ENCODE results near the gene RNF223.

RNF223 gene

GRCh38 chr1:1075148-1075935 lies 1.2 kb upstream of the RNF223 start:
- Histone ChIP-seq H3K9me3 (ENCODE audit: control extremely low read depth in 1 of 5, control insufficient read depth in 4 of 5, insufficient read depth in 2 of 5, low read depth in 1 of 5, low read length in 4 of 5) (no peaks in the 10 kb centered on the region), H3K27me3 (replicated peaks in 2 of 5; ENCODE audit: control insufficient read depth in 4 of 5, insufficient read depth in 5 of 5, low read length in 4 of 5) (peaks cover 0 to 19% (median 0%) of the 10 kb centered on the region in 5 experiments), H3K36me3 (ENCODE audit: control insufficient read depth in 4 of 4, insufficient read depth in 4 of 4, low read length in 3 of 4) (no peaks in the 10 kb centered on the region), H3K27ac (ENCODE audit: insufficient read depth in 1 of 2, low read depth in 1 of 2, low read length in 2 of 2, poor library complexity in 1 of 2, severe bottlenecking in 2 of 2) (no peak overlapping the region), H3K4me1 (ENCODE audit: control extremely low read depth in 1 of 4, control insufficient read depth in 4 of 4, insufficient read depth in 4 of 4, low read length in 3 of 4) (peaks cover 0 to 15% (median 12%) of the 10 kb centered on the region in 4 experiments), H3K4me3 (ENCODE audit: control insufficient read depth in 1 of 7, extremely low read depth in 1 of 7, insufficient read depth in 4 of 7, low read depth in 2 of 7, low read length in 6 of 7) (no peak overlapping the region)
- POLR2A ChIA-PET = no interaction called here
- CTCF ChIA-PET = interaction anchor here (0.6 to 0.9 kb wide), 2 partner anchors 36 to 74 kb away, joined by 3 read pairs; no protein-coding TSS in a partner anchor
- no peak for DNase-seq
- WGBS (ENCODE audit: insufficient coverage) = 69% methylated on average over 12 of the region's 21 CpGs

GRCh38 chr1:1074631-1075147 lies 583 bp upstream of the RNF223 start:
- POLR2A ChIA-PET = interaction anchor here (0.6 kb wide), 1 partner anchor 138 kb away, joined by 3 read pairs; no protein-coding TSS in a partner anchor

GRCh38 chr1:1072849-1073742 lies 1.0 kb downstream of the RNF223 start:
- H3K4me1 ChIP-seq (ENCODE audit: control extremely low read depth in 1 of 4, control insufficient read depth in 4 of 4, insufficient read depth in 4 of 4, low read length in 3 of 4) = peaks cover 0 to 17% (median 12%) of the 10 kb centered on the region in 4 experiments
- ChIA-PET POLR2A (no interaction called here), CTCF (no interaction called here)
- 95% methylated on average over 22 of the region's 28 CpGs for WGBS (ENCODE audit: insufficient coverage)
- H3K27me3 ChIP-seq (replicated peaks in 2 of 5; ENCODE audit: control insufficient read depth in 4 of 5, insufficient read depth in 5 of 5, low read length in 4 of 5) = peaks cover 0 to 20% (median 0%) of the 10 kb centered on the region in 5 experiments
- H3K4me3 ChIP-seq (ENCODE audit: control insufficient read depth in 1 of 7, extremely low read depth in 1 of 7, insufficient read depth in 4 of 7, low read depth in 2 of 7, low read length in 6 of 7) = no peak overlapping the region
- DNase-seq = no peak
- no peaks in the 10 kb centered on the region for H3K9me3 ChIP-seq (ENCODE audit: control extremely low read depth in 1 of 5, control insufficient read depth in 4 of 5, insufficient read depth in 2 of 5, low read depth in 1 of 5, low read length in 4 of 5)
- no peaks in the 10 kb centered on the region for H3K36me3 ChIP-seq (ENCODE audit: control insufficient read depth in 4 of 4, insufficient read depth in 4 of 4, low read length in 3 of 4)
- no peak overlapping the region for H3K27ac ChIP-seq (ENCODE audit: insufficient read depth in 1 of 2, low read depth in 1 of 2, low read length in 2 of 2, poor library complexity in 1 of 2, severe bottlenecking in 2 of 2)

More at GRCh38 chr1:1074631-1075147, 583 bp upstream of the RNF223 start:
- Histone ChIP-seq H3K27me3 (replicated peaks in 2 of 5; ENCODE audit: control insufficient read depth in 4 of 5, insufficient read depth in 5 of 5, low read length in 4 of 5) (peaks cover 0 to 19% (median 0%) of the 10 kb centered on the region in 5 experiments), H3K9me3 (ENCODE audit: control extremely low read depth in 1 of 5, control insufficient read depth in 4 of 5, insufficient read depth in 2 of 5, low read depth in 1 of 5, low read length in 4 of 5) (no peaks in the 10 kb centered on the region), H3K36me3 (ENCODE audit: control insufficient read depth in 4 of 4, insufficient read depth in 4 of 4, low read length in 3 of 4) (no peaks in the 10 kb centered on the region), H3K4me3 (ENCODE audit: control insufficient read depth in 1 of 7, extremely low read depth in 1 of 7, insufficient read depth in 4 of 7, low read depth in 2 of 7, low read length in 6 of 7) (no peak overlapping the region), H3K27ac (ENCODE audit: insufficient read depth in 1 of 2, low read depth in 1 of 2, low read length in 2 of 2, poor library complexity in 1 of 2, severe bottlenecking in 2 of 2) (no peak overlapping the region), H3K4me1 (ENCODE audit: control extremely low read depth in 1 of 4, control insufficient read depth in 4 of 4, insufficient read depth in 4 of 4, low read length in 3 of 4) (peaks cover 0 to 10% (median 6%) of the 10 kb centered on the region in 4 experiments)
- no peak for DNase-seq
- WGBS (ENCODE audit: insufficient coverage) = 96% methylated on average over 10 of the region's 14 CpGs
- CTCF ChIA-PET = interaction anchor here (0.9 kb wide), 1 partner anchor 35 kb away, joined by 3 read pairs; no protein-coding TSS in a partner anchor

GRCh38 chr1:1072299-1072848 lies 1.7 kb downstream of the RNF223 start:
- no peak overlapping the region for H3K27ac ChIP-seq (ENCODE audit: insufficient read depth in 1 of 2, low read depth in 1 of 2, low read length in 2 of 2, poor library complexity in 1 of 2, severe bottlenecking in 2 of 2)
- DNase-seq = no peak
- peaks cover 0 to 27% (median 0%) of the 10 kb centered on the region in 5 experiments for H3K27me3 ChIP-seq (replicated peaks in 2 of 5; ENCODE audit: control insufficient read depth in 4 of 5, insufficient read depth in 5 of 5, low read length in 4 of 5)
- H3K36me3 ChIP-seq (ENCODE audit: control insufficient read depth in 4 of 4, insufficient read depth in 4 of 4, low read length in 3 of 4) = no peaks in the 10 kb centered on the region
- no peaks in the 10 kb centered on the region for H3K9me3 ChIP-seq (ENCODE audit: control extremely low read depth in 1 of 5, control insufficient read depth in 4 of 5, insufficient read depth in 2 of 5, low read depth in 1 of 5, low read length in 4 of 5)
- peaks cover 0 to 20% (median 15%) of the 10 kb centered on the region in 4 experiments for H3K4me1 ChIP-seq (ENCODE audit: control extremely low read depth in 1 of 4, control insufficient read depth in 4 of 4, insufficient read depth in 4 of 4, low read length in 3 of 4)
- ChIA-PET POLR2A (no interaction called here), CTCF (no interaction called here)
- no peak overlapping the region for H3K4me3 ChIP-seq (ENCODE audit: control insufficient read depth in 1 of 7, extremely low read depth in 1 of 7, insufficient read depth in 4 of 7, low read depth in 2 of 7, low read length in 6 of 7)
- 93% methylated on average over 20 of the region's 21 CpGs for WGBS (ENCODE audit: insufficient coverage)

GRCh38 chr1:1071486-1072298 lies 2.4 kb downstream of the RNF223 start:
- CTCF ChIA-PET = no interaction called here

More at GRCh38 chr1:1071486-1072298, 2.4 kb downstream of the RNF223 start:
- H3K4me1 ChIP-seq (ENCODE audit: control extremely low read depth in 1 of 4, control insufficient read depth in 4 of 4, insufficient read depth in 4 of 4, low read length in 3 of 4) = peaks cover 0 to 20% (median 15%) of the 10 kb centered on the region in 4 experiments
- no peak overlapping the region for H3K4me3 ChIP-seq (ENCODE audit: control insufficient read depth in 1 of 7, extremely low read depth in 1 of 7, insufficient read depth in 4 of 7, low read depth in 2 of 7, low read length in 6 of 7)
- peaks cover 0 to 31% (median 0%) of the 10 kb centered on the region in 5 experiments for H3K27me3 ChIP-seq (replicated peaks in 2 of 5; ENCODE audit: control insufficient read depth in 4 of 5, insufficient read depth in 5 of 5, low read length in 4 of 5)
- WGBS (ENCODE audit: insufficient coverage) = 93% methylated on average over 53 of the region's 56 CpGs
- H3K9me3 ChIP-seq (ENCODE audit: control extremely low read depth in 1 of 5, control insufficient read depth in 4 of 5, insufficient read depth in 2 of 5, low read depth in 1 of 5, low read length in 4 of 5) = no peaks in the 10 kb centered on the region
- H3K36me3 ChIP-seq (ENCODE audit: control insufficient read depth in 4 of 4, insufficient read depth in 4 of 4, low read length in 3 of 4) = no peaks in the 10 kb centered on the region
- POLR2A ChIA-PET = no interaction called here
- H3K27ac ChIP-seq (ENCODE audit: insufficient read depth in 1 of 2, low read depth in 1 of 2, low read length in 2 of 2, poor library complexity in 1 of 2, severe bottlenecking in 2 of 2) = no peak overlapping the region
- DNase-seq = no peak
